Suppressor macrophage (primary cell): ENCODE data around the gene C22orf31.

Experiments
- DNase-seq, 4 experiments: peaks; one replicate each; pipeline ENCODE4 v3.0.0-alpha.2; 2020 to 2022

The C22orf31 gene

DNA sequence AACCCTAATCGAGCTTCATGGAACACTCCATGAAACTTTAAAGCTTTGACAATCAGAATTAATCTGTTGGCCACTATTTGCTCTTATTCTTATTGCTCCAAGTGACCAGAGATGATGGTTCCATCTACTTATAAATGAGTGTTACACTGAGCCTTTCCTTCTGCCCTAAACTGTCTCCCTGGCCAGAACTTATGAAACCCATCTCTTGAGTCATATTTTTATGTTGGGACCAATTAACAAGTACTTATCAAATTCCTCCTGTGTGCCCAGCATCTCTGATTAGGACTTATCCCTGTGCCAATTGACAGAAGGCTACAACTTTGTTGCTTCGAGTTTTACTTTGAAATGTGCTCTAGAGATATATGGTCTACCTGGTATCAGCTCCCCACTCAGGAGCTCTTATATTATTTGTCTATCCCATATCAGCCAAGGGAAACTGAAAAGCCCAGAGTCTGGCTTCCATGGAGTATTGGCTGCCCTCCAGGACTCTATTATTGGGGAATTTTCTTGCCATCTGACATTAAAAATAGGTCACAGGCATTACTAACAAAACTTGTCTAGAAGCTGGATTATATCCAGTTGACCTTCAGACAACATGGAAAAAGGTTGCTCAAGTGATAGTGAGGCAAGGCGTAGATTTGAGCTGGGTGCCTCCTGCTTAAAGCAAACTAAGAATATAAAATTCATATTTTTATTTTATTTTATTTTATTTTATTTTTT lies 20.0 kb upstream of the C22orf31 start:
- DNase-seq: no peak

GRCh38 chr22:29080106-29080975 lies 18.7 kb upstream of the C22orf31 start:
- no peak for DNase-seq

DNA sequence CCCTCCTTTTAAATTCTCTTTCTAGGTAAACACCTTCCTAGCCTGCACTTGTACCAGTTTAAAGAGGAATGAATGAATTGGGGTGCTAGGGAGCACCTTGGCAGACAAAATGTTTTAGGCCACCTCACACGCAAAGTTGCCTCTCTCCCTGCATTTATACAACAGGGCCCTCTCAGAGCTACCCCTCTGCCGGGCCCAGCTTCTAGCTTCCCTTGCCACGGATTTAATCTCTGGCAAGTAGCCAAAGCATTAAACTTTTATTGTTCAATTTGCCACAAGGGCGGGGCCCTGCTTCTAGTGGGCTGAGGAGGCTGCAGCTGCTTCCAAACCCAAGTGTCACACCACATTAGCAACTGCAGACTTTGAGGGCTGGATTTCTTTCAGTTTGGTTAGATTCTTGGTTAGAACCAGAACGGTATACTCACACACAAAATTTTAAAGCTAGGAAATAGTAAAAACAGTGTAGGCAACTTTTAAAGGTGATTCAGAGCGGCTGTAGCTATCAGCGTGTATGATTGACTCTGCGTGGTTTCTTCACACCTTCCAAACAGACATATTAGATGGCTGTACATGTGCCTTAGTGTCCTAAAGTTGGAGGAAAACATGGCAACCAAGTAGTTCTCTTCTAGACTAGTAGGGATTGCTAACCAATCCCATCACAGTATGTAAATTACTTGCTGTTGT lies 17.7 kb upstream of the C22orf31 start:
- DNase-seq: no peak

DNA sequence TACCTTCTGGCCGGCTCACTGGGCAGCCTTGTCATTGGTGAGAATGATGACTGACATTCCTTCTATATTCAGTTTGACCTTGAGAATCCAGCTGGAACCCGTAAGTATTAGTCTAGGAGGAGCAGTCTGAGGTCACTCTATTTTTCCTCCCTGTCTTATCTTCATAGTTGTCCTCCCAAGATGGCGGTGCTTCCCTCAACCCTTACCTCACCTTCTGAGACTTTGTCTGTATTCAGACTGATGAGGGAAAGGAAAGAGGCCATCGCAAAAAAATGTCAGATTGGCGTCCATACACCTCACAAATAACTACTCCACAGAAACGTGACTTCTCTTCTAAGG lies 17.2 kb upstream of the C22orf31 start:
- no peak for DNase-seq

GRCh38 chr22:29078036-29078868 lies 16.6 kb upstream of the C22orf31 start:
- DNase-seq: no peak

GRCh38 chr22:29074276-29074772 lies 12.7 kb upstream of the C22orf31 start:
- DNase-seq: no peak

GRCh38 chr22:29073618-29074275 lies 12.1 kb upstream of the C22orf31 start:
- DNase-seq: peak; percentile 19 to 57 (median 39)

DNA sequence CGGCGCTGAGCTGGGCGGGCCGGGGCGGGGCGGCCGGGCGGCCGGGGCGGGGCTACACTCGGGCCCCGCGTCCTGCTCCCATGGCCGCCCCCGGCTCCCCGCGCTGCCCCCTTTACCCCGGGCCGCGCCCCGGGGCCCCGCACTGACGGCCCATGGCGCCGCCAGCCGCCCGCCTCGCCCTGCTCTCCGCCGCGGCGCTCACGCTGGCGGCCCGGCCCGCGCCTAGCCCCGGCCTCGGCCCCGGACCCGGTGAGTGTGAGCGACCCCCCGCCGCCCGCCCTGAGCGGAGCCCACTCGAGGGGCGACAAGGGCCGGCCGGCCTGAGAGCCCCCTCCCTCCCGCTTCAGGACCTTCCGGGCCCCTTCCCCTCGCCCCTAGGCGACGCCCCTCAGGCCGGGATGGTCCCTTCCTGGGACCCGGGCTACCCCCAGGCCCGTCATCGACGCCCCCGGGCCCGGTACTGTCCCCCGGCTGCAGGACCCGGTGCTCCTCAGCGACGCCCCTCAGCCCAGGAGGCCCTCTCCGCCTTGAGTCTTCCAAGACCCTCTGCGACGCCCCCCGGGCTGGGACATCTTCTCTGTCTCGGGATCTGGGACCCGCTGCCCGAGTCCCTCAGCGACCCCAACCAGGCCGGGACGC lies 11.5 kb upstream of the C22orf31 start, which contains the start of gene KREMEN1:
KREMEN1 (plus strand) TSS at position 57 of the 639 bp plus-strand sequence; CDS start at position 153, 96 bp downstream.
- DNase-seq: no peak

GRCh38 chr22:29072193-29072978 lies 10.8 kb upstream of the C22orf31 start:
- DNase-seq: peak; percentile 71 to 93 (median 82)

GRCh38 chr22:29071261-29072045 lies 9.8 kb upstream of the C22orf31 start:
- DNase-seq: peak; percentile 24 to 66 (median 38)

DNA sequence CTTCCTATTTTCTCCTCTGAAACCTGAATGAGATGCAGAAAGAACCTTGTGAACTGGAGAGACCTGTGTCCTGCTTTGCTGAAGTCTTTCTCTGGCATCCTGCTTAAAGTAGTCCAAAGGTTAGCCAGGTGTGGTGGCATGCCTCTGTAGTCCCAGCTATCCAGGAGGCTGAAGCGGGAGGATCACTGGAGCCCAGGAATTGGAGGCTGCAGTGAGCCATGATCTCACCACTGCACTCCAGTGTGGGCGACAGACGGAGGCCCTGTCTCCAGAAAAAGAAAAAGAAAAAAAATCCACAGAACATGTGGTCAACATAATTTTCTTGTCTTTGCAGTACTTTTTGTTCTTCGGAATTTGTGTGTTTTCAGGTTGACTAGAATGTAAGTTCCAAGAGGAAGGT lies 8.9 kb upstream of the C22orf31 start:
- DNase-seq: no peak

DNA sequence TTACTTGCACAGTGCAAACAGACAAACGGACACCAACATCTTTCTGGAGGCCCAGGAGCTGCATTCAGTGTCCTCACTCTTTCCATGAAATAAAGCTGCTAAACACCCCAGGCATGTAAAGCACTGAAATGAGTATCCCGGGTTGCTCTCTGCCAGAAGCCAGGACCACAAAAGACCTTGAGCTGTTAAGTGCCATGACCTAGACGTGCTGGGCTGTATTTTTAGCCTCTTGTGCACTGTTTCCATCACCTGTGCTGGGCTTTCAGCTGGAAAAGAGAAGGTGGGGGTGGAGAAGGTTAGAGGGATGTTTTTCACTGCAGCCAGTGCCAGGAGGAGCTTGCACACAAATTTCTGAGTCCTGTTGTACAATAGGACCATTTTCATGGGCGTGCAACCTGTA lies 7.8 kb upstream of the C22orf31 start:
- no peak for DNase-seq

GRCh38 chr22:29065468-29066190 lies 4.0 kb upstream of the C22orf31 start:
- no peak for DNase-seq

DNA sequence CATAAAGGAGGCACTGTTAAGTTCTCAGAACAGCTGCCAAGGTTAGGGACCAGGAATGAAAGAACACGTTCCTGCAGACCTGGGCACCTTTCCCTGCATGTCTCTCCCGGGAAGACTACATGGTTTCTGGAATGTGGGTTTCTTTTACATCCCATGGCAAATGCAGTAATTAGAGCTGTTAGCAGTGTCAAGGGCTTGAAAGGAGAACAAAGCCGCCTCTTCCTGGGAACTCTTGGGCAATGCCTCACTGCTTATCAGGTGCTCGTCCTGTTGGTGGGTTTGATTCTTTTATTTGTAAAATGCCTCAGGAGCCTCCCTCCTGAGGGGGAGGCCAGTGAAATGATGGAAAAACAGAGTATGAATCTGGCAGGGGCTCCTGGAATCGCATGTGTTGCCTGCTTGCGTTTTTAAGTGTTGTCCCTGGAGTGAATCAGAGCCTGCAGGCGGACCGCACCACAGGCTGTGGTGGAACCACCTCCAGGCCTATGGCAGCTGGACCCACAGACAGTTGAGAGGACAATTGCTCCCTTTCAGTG lies 723 bp upstream of the C22orf31 start:
- no peak for DNase-seq

DNA sequence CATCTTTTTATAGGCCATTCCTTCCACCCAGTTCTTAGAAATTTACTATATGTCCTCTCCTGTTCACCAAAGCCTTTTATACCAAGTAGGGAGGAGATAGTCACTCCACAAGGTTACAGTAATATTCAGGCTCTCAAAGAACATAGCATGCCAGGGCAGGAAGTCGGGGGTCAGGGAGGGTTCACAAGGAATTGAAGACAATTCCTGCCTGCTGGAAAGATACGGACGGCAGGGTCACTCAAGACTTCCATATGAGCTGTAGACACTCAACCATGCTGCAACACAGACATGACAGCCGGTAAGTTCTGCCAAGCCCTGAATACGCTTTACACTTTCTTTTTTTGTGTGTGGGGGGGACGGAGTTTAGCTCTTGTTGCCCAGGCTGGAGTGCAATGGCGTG lies 700 bp downstream of the C22orf31 start:
- no peak for DNase-seq

GRCh38 chr22:29060251-29060869 lies 1.3 kb downstream of the C22orf31 start:
- peak; percentile 15 to 56 (median 50) for DNase-seq

DNA sequence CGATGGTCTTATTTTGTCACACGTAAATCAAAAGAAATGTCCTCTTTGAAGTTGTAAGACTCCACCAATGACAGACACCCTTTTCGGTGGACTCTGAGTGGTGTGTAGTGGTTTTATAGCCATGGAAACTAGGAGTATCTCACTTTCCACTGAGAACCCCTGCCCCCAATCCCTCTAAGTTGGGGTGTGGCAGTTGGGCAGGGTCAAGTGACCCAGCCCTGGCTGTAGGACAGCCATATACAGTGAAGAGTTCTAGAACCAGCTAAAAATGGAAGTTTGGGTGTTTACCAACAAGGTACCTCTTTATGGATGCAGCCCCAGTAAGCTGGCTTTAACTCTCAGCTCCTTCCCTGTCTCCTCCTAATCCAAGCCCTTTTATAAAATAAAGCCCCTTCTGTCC lies 5.2 kb downstream of the C22orf31 start:
- no peak for DNase-seq
